SK-N-MC (cell line): Measurements from ENCODE around the gene TAAR9.
A peak's percentile ranks its signal among the peaks of the same experiment; 100 is the strongest.

Experiments
- DNase-seq: peaks from one replicate; pipeline ENCODE4 v3.0.0-alpha.2; 2011; ENCODE audit warnings: low read depth, low spot score
- H3K27ac ChIP-seq: fragments of 200-600 bp; sonication (generic); 2 replicates; pipeline ENCODE4 v1.5.1; 2016; ENCODE audit warnings: mixed run types
- H3K36me3 ChIP-seq: fragments of 200-600 bp; sonication (generic); 2 replicates; pipeline ENCODE4 v1.6.1; 2017; ENCODE audit warnings: antibody characterized with exemption, low read length, mixed read lengths; ENCODE audit not compliant: insufficient read depth
- H3K4me3 ChIP-seq: fragments of 200-600 bp; sonication (generic); 2 replicates; pipeline ENCODE4 v1.5.1; 2016
- H3K9ac ChIP-seq: fragments of 200-600 bp; sonication (generic); 2 replicates; pipeline ENCODE4 v1.8.0; 2017; ENCODE audit warnings: mixed run types, mixed read lengths; ENCODE audit not compliant: insufficient read length
- H3K9me3 ChIP-seq: fragments of 200-600 bp; sonication (generic); 2 replicates; pipeline ENCODE4 v1.6.1; 2017; ENCODE audit warnings: low read depth, mild to moderate bottlenecking, antibody characterized with exemption, low read length, moderate library complexity, mixed read lengths
- EZH2 ChIP-seq: fragments of 200-600 bp; sonication (generic); IDR thresholded peaks from one replicate; pipeline ENCODE4 v1.6.1; 2017; ENCODE audit warnings: antibody characterized with exemption
- FOXP2 ChIP-seq: optimal IDR thresholded peaks from 2 replicates; pipeline ENCODE3; 2011; ENCODE audit warnings: mild to moderate bottlenecking, moderate library complexity; ENCODE audit not compliant: insufficient read depth; ENCODE audit errors: extremely low read length, control extremely low read depth
- POLR2AphosphoS5 ChIP-seq: IDR thresholded peaks from 2 replicates; pipeline ENCODE4 v1.6.1; 2012; ENCODE audit warnings: mild to moderate bottlenecking, low read depth, low read length, borderline replicate concordance

The TAAR9 gene

DNA sequence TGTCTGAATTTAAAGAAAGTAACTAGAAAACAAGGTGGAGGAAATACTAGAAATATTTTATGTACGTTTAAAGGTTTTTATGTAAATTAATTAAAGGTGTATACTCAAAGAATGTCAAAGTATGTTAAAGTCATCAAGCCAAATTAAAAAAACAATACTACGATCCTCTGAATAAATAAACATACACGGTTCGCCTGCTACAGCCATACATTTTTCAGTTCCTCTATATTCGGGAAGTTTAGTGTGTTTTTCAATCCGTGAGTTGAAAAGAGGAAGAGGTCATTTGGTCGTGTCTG lies 25.8 kb upstream of the TAAR9 start:
- DNase-seq: no peak
- Histone ChIP-seq H3K9ac (peak overlapping the region; percentile 87), H3K36me3 (peaks cover 4% of the 10 kb centered on the region; the same call in 1 of the 2 replicates), H3K9me3 (no peaks in the 10 kb centered on the region), H3K27ac (no peak overlapping the region), H3K4me3 (peak overlapping the region; percentile 91)
- TF ChIP-seq FOXP2: no peak
- TF ChIP-seq EZH2: no peak
- TF ChIP-seq POLR2AphosphoS5: no peak

DNA sequence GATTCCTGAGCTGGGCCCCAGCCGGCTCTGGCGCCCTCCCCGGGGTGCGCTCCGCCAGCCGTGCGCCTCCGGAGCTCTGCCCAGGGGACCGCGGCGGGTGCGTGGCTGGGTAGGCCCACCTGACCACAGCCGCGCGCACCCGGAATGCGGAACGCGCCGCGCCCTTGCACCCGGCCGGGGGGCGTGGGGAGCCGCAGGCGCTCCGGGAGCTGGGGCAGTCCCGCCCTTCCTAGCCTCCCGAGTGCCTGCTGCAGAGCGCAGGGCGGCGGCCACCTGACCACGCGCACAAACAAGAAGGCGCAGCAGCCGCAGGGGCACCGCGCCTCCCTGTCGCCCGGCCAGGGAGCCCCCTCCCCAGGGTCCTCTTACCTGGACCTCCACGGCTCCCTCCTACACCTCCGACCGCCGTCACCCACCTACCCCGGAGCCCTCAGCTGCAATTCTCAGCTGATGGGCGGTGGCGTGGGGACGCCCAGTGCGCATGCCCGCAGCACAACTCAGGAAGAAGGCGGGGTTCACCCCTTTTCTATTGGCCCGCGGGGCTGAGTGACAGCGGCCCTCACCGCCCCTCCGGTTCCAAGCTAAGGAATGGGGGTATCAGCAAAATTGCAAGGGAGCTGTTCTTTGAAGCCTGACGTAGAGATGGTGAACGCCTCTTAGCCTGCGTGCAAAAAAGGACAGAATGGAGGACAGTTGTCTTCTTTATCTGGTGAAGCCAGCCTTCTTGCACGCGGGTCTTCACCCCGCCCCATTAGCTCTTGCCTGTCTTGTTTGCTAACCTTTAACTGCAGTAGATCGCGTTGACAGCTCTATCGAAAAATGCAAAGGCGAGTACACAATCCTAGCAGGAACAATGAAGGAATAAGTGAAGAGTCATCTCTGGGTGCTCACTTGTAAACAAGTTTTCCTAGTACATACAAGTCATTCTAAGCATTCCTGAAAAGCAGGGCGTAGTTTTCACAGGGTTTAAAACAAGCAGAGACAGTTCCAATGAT lies 25.1 kb upstream of the TAAR9 start, which contains the start of gene STX7:
Gene STX7, minus strand, starts transcription at position 479 of the 995 bp plus-strand sequence. CDS start 9,586 bp downstream, outside the sequence.
- peaks cover 4% of the 10 kb centered on the region; the same call in 1 of the 2 replicates for H3K36me3 ChIP-seq
- TF ChIP-seq POLR2AphosphoS5: peak; percentile 94
- TF ChIP-seq FOXP2: peak; percentile 76
- TF ChIP-seq EZH2: no peak
- DNase-seq: peak; percentile 34
- no peaks in the 10 kb centered on the region for H3K9me3 ChIP-seq
- peak within 1 kb of the TSS; percentile 91 for H3K4me3 ChIP-seq
- peak within 1 kb of the TSS; percentile 87 for H3K9ac ChIP-seq
- no peak within 1 kb of the TSS for H3K27ac ChIP-seq

DNA sequence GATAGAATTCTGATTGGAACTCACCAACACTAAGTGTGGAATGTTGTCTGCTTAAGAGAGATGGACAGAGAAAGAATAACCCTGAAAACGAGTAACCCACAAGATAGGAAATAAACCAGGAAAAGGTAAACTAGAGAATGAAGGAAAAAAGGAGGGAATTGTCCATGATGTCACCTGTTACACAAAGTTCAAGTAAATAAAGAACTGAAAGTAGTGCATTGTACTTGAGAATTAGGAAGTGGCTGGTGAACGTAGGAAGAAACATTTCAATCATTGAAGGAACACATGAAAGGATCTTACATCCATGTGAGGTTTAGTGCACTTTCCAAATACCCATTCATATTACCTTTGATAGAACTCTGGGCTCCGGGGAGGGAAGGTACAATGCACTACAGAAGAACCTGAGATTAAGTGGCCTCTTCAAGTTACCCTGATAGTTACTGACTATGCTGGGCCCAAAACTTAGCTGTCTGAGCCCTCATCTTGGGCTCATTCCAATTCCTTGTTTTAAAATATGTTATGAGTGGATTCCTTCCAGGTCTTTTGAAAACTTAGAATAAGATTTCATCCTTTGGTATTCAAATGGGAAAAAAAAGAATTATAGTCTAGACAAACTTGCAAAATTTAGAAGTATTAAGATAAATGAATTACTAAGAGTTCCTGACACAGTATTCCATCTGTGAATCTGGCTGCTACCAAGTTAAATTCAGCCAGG lies 24.1 kb upstream of the TAAR9 start:
- no peak for TF ChIP-seq POLR2AphosphoS5
- no peak for TF ChIP-seq EZH2
- TF ChIP-seq FOXP2: no peak
- H3K9me3 ChIP-seq: no peaks in the 10 kb centered on the region
- no peak overlapping the region for H3K27ac ChIP-seq
- no peak for DNase-seq
- no peak overlapping the region for H3K4me3 ChIP-seq
- no peaks in the 10 kb centered on the region for H3K36me3 ChIP-seq
- H3K9ac ChIP-seq: no peak overlapping the region

DNA sequence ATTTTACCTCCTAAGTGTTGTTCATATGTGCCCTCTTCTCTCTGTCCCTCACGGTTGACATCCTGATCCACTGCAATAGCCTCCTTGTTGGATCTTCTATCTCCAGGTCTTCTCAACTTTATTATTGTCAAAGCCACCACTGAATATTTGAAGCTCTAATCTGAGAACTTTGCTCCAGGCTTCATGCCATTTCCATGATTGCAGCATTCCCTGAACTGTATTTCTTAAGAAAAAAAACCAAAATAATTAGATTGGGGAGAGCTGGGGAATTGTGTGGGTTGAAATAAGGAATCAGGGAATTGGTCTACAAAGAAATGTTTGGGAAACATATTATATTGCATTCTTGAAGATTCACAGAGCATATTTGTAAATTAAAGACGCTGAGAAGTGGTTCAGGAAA lies 22.7 kb upstream of the TAAR9 start:
- Histone ChIP-seq H3K4me3 (no peak overlapping the region), H3K27ac (no peak overlapping the region), H3K36me3 (no peaks in the 10 kb centered on the region), H3K9me3 (no peaks in the 10 kb centered on the region), H3K9ac (no peak overlapping the region)
- no peak for DNase-seq
- TF ChIP-seq EZH2 (no peak), FOXP2 (no peak), POLR2AphosphoS5 (no peak)

DNA sequence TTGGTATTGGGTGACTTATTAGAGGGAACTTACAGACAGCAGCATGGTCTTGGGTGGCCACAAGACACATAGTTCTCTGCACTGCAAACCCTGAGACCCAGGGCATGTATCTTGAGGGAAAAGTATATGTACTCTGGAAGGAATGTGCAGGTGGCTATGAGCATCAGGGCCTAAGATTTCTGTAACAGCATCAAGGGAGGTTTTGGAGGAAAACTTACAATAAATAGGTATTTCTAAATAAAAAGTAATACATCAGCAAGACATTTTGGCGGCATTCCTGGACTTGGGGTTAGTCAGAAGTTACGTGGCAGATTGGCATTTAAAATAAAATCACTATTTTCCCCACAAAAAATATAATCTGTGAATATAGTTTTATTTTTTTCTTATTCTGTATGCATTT lies 17.1 kb upstream of the TAAR9 start:
- no peak for TF ChIP-seq POLR2AphosphoS5
- H3K9me3 ChIP-seq: no peaks in the 10 kb centered on the region
- H3K4me3 ChIP-seq: no peak overlapping the region
- H3K9ac ChIP-seq: no peak overlapping the region
- no peak for DNase-seq
- H3K36me3 ChIP-seq: no peaks in the 10 kb centered on the region
- H3K27ac ChIP-seq: no peak overlapping the region

DNA sequence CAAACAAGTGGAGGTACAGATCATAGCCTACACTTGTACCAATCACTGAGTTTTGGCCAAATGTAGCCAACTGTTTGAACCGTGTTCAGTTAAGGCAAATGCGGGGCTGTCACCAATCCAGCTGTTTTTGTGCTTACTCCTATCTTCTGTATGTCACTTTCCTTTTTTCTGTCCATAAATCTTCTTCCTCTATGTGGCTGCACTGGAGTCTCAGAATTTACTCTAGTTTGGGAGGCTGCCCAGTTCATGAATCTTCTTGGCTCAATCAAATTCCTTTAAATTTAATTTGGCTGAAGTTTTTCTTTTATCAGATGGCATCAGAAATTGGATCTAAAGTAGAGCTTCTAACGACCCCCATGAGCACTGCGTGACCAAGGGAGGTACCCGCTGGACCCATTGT lies 13.4 kb upstream of the TAAR9 start:
- Histone ChIP-seq H3K9me3 (no peaks in the 10 kb centered on the region), H3K36me3 (no peaks in the 10 kb centered on the region), H3K4me3 (no peak overlapping the region), H3K9ac (no peak overlapping the region), H3K27ac (no peak overlapping the region)
- no peak for TF ChIP-seq POLR2AphosphoS5
- TF ChIP-seq FOXP2: no peak
- no peak for TF ChIP-seq EZH2
- no peak for DNase-seq

DNA sequence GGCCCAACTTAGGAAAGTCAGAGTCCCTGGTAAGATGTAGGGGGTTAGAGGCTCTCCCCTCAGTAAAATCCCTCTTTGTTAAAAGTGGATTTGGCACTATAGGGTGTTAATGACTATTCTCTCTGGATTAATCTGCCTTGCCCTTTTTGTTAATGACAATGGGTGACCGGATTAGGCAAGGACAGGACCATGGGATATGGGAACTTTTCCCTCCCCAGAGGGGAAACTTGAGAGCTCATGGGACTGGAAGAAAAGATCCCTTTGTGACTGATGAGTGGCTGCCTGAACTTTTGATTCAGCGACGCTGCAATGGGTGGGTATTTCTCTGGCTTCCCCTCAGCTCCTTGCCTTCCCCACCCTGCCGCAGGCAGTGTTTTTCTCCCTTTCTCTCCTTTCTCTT lies 12.2 kb upstream of the TAAR9 start:
- no peak for DNase-seq
- no peak overlapping the region for H3K4me3 ChIP-seq
- TF ChIP-seq POLR2AphosphoS5: no peak
- no peak for TF ChIP-seq EZH2
- TF ChIP-seq FOXP2: no peak
- H3K27ac ChIP-seq: no peak overlapping the region
- H3K36me3 ChIP-seq: no peaks in the 10 kb centered on the region
- no peaks in the 10 kb centered on the region for H3K9me3 ChIP-seq
- no peak overlapping the region for H3K9ac ChIP-seq

DNA sequence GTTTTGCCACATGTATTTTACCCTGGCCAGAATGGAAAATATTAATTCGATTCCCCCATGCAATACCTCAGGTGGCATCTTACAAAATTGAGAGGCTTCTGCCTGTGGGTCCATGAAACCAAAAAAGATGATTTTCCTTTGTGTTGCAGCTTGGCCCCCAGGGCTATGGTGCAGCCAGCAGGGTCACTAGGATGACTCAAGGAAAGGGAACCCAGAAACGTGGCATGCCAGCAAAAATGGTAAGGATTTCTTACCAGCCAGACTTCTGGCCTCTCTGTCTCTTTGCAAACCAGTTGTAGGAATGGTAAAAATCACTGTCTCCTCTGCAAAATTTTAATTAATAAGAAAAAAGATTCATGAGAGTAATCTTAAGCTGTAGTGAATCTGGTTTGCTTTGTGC lies 11.6 kb upstream of the TAAR9 start:
- Histone ChIP-seq H3K9ac (no peak overlapping the region), H3K9me3 (no peaks in the 10 kb centered on the region), H3K4me3 (no peak overlapping the region), H3K27ac (no peak overlapping the region), H3K36me3 (no peaks in the 10 kb centered on the region)
- TF ChIP-seq POLR2AphosphoS5: no peak
- no peak for TF ChIP-seq EZH2
- TF ChIP-seq FOXP2: no peak
- no peak for DNase-seq
